Astrocyte of the spinal cord (primary cell): ENCODE results near the gene ASIC1.
A peak's percentile ranks its signal among the peaks of the same experiment; 100 is the strongest.

ENCODE experiments used
- DNase-seq: peaks from one replicate; pipeline ENCODE4 v3.0.0; 2011; ENCODE audit warnings: low read depth, low spot score
- H3K4me3 ChIP-seq: 2 replicates; pipeline ENCODE4 v1.5.1; 2011; ENCODE audit warnings: low read depth, mild to moderate bottlenecking, low read length, moderate library complexity
- CTCF ChIP-seq: IDR thresholded peaks from 2 replicates; pipeline ENCODE4 v1.5.1; 2012; ENCODE audit warnings: low read depth, mild to moderate bottlenecking, low read length, inconsistent platforms
- in situ Hi-C: cut with HindIII; loops from 2 replicates; pipeline ENCODE4 v1.10.0; 2017; ENCODE audit warnings: low sequenced_read_pairs

Gene ASIC1

GRCh38 chr12:50087151-50087550 is 29.8 kb downstream of the ASIC1 start:
- no peak for TF ChIP-seq CTCF
- DNase-seq = no peak
- H3K4me3 ChIP-seq = no peak overlapping the region
- in situ Hi-C loops = no loop called here

GRCh38 chr12:50087995-50088394 is 30.6 kb downstream of the ASIC1 start:
- in situ Hi-C loops = no loop called here
- no peak overlapping the region for H3K4me3 ChIP-seq
- TF ChIP-seq CTCF = no peak
- peak; percentile 61 for DNase-seq

GRCh38 chr12:50088577-50089335 is 31.4 kb downstream of the ASIC1 start:
- TF ChIP-seq CTCF = peak; percentile 84
- in situ Hi-C loops = no loop called here
- no peak overlapping the region for H3K4me3 ChIP-seq
- DNase-seq = peak; percentile 53

- no peak overlapping the region for H3K4me3 ChIP-seq
- TF ChIP-seq CTCF = no peak
- no peak for DNase-seq
- in situ Hi-C loops = no loop called here
These were observed 32.3 kb downstream of the ASIC1 start for GRCh38 chr12:50089730-50090129.

GRCh38 chr12:50090391-50090790 is 33.0 kb downstream of the ASIC1 start:
- in situ Hi-C loops = no loop called here
- no peak for TF ChIP-seq CTCF
- no peak for DNase-seq
- H3K4me3 ChIP-seq = no peak overlapping the region

- TF ChIP-seq CTCF = no peak
- H3K4me3 ChIP-seq = no peak overlapping the region
- in situ Hi-C loops = no loop called here
- DNase-seq = no peak
These were observed 40.6 kb downstream of the ASIC1 start for GRCh38 chr12:50097952-50098351.
